Hindlimb muscle (tissue), 1 donor: ENCODE data around the gene TM4SF4. TPM values are rescaled to one million over a fixed set of nuclear protein-coding genes. Genes with fewer than 3 reads are reported as not detected.
"Not testable (repeated sequence)": the region's sequence is repeated elsewhere in the genome, so short reads cannot be mapped to it uniquely, and the experiment has no call there.

ENCODE experiments used
- DNase-seq: peaks from one replicate; pipeline ENCODE4 v3.0.0-alpha.2; 2013
- polyA plus RNA-seq: library from polyadenylated mRNA; unstranded; fragments of 120-200 nt; gene quantifications from one replicate; pipeline ENCODE4 v1.2.1, GENCODE V29; 2013; ENCODE audit not compliant: insufficient read length

Gene TM4SF4, protein sequence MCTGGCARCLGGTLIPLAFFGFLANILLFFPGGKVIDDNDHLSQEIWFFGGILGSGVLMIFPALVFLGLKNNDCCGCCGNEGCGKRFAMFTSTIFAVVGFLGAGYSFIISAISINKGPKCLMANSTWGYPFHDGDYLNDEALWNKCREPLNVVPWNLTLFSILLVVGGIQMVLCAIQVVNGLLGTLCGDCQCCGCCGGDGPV
- polyA plus RNA-seq: not detected

DNA sequence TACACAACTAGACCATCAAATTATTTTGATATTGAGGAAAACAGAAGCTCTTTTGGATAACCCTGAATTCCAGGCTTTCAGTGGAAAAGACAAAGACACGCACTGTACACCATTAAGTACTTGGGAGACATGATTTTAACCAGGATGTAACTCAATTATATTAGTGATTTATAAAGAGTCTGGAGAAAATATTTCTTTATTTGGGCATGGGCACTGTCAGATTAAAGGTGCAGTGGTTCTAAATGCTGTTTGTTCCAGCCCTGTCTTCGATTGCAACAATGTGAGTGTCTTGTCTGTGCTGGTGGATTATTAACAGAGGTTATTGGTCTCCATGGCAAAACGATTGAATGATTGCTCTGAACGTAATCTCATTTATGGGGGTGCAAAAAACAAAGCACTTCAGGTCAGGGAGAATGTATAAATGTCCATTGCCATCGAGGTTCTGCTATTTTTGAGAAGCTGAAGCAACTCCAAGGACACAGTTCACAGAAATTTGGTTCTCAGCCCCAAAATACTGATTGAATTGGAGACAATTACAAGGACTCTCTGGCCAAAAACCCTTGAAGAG lies at the start of gene TM4SF4:
Gene TM4SF4 (plus strand): TSS at position 448 of the 568 bp plus-strand sequence. CDS start 181 bp downstream, outside the sequence.
- no peak for DNase-seq

DNA sequence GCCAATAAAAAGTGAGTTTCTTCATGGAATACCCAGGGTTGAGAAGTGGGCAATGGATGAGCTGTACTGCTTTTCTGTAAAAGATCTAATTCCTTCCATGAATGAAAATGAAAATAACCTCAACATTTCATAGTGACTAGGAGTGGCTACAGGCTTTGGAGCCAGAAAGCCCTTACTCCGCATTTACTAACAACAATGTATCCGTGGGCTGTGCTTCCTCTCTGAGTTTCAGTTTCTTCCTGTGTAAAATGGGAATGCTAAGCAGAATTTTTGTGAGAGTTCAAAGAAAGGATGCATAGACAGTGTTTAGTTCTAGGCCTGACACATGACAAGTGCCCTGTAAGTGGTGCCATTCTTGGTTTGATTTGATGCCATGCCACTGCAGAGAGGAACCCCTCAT lies 49.6 kb upstream of the TM4SF4 start:
- peak; percentile 10 for DNase-seq

DNA sequence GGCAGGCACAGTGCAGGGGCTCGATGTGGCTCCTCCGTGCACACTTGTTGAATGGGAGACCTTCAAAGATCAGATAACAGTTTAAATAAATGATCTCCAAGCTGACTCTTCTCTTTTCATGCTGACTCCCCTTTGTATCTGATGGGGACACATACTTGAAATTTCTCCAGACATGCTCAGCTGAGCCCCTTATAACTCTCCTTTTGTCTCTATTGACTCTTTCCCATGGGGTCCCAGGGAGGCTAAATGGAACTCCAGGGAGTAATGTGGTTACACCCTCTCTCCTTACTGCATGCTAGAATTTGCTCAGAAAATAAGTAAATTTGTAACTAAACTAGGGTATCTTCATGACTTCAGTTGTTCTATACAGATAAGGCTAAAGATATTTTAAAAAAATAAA lies 48.2 kb upstream of the TM4SF4 start:
- DNase-seq: no peak

DNA sequence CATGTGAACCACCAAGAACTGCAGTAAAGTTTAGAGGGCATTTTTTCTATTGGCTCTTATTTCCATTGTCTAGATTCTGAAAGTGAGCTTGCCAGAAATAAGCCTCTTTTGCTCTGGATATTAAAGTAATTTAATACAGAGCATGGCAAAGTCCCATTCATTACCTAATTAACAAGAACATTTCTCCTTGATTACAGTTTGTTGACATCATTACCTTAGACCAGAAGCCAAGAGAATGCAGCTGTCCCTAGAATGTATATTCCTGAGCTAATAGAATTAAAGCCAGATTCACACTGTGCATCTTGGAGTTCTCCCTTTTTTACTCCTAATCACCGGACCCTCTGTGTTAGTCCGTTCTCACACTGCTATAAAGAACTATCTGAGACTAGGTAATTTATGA lies 46.4 kb upstream of the TM4SF4 start:
- DNase-seq: no peak

DNA sequence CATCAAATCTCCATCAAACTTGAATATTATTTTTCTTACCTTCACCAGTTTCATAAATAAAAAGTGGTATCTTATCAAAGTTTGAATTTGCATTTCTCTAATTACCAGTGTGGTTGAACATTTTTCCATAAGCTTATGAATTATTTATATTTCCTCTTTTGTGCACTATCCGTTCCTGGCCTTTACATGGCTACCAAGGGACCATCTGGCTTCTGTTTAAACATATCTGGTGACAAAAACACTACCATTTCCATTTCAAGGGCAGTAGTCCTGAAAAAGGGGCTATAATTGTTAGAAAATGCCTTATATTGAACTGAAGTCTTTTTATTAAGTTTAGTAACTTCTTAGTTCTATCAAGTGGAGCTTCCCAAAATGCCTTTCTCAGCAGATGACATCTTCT lies 44.3 kb upstream of the TM4SF4 start:
- DNase-seq: no peak

DNA sequence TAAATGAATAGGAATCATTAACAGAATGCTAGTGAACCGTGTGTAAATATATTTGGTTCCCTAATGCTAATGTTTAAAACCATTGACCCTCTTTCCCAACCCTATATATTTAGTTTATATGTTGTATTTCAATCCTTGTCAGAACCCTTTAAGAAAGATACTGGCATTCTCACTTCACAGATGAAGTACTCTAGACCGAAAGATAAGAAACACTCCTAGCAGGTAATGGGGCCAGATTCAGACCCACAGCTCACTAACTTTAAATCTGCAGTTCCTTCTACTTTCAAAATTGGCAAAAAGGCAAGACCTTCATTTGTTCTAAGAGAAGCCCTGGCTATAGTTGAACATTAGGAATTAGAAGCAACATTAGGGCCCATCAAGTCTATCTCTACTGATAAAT lies 42.3 kb upstream of the TM4SF4 start:
- DNase-seq: no peak

DNA sequence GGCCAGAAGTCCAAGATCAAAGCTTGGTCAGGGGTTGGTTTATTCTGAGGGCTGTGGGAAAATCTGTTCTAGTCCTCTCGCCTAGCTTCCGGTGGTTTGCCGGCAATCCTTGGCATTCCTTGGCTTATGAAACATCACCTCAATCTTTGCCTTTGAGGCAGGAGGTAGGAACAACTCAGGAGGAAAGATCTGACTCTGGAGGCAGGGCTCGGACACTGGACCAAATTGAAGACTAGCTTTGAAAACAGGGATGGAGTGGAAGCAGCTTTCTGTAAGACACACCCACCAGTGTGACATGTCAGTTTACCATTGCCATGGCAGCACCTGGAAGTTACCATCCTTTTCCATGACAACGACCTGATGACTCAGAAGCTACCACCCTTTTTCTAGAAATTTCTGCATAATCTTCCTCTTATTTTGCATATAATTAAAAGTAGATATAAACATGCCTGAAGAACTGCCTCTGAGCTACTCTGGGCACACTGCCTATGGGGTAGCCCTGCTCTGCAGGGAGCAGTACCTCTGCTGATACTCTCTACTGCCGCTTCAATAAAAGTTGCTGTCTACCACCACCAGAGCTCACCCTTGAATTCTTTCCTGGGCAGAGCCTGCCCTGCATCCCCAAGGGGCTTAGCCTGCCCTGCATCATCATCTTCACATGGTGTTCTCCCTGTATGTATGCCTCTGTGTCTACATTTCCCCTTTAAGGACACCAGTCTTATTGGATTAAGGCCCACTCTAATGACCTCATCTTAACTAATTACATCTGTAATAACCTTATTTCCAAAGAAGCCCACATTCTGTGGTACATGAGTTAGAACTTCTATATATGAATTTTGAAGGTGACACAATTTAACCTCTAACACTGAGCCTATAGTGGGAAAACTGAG lies 38.3 kb upstream of the TM4SF4 start:
- no peak for DNase-seq

DNA sequence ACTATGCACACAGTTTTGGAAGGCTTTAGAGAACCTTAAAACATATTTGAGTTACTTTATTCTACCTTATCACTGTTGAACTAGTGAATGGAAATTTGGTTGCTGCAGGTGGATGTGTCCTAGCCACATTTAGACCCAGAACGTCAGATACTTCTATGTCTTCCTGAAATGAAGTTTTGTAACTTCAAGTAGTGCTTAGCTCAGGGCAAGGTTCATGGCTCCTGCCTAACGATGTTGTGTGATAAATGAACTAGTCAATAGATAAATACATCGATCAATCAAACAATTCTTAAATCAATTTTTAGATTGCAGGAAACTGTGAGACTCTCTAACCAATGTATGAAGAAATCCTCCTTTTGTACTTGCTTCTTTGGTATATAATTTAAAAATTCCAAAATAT lies 37.2 kb upstream of the TM4SF4 start:
- DNase-seq: no peak

DNA sequence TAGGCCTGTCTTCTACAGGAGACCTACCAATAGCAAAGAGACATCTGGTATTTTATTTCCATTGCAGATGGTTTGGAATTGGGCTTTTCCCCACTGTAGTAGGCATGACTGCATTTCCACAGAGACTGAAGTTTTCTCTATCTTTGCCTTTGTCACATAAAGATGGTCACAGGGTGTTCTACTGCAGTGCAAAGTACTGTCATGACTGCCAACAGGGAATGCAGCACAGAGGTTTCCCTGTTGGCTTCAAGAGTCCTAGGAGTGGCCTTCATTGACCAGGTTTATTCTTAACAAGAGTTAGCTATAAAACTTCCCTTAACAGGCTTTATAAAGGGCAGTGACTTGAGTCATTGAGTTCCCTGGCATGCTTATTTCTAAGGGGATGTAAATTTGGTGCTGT lies 36.8 kb upstream of the TM4SF4 start:
- no peak for DNase-seq

DNA sequence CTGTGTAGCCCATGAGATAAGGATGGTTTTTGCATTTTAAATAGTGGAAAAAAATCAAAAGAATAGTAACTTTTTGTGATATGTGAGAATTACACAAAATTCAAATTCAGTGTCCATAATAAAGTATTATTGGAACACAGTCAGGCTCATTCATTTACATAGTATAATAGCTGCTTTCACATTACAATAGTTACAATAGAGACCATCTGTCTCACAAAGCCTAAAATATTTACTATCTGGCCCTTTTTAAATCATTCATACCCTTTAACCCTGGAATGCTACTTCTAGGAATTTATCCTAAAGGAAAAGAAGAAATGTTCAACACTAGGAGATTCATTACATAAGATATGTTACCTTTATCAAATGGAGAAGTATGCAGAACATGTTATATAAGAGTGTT lies 35.5 kb upstream of the TM4SF4 start:
- no peak for DNase-seq

DNA sequence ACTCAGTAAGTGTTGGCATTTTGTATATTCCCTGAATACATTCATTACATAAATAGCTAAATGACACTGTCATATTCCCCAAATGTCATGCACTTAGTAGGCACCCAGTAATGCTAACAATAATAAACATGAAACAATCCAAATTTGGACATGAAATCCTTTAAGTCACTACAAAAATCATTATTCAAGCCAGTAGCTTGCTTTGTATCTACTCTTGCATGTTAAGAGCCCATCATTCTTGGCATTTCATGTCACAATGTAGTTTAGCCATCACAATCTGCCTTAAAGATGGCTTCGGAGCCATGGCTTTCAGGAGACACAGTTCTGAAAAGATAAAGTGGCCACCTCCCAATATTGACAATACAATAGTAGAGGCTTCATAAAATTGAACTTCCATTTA lies 32.9 kb upstream of the TM4SF4 start:
- DNase-seq: no peak

DNA sequence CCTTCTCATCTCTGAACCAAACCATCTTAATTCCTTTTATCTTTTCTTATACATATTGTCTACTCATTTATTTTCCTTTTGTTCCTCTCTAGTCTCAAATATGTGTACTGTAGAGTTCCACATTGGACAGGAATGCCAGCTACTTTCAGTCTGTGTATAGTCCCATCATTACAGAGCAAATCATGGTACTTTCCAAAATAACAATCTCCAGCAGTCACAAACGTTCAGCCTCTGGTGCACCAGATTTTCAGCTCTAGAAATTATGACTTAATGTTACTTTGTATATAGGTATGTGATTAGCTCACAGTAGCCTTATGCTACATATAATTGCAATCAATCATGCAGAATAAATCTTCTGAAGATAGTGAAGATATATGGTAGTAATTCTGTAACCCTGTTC lies 32.5 kb upstream of the TM4SF4 start:
- DNase-seq: no peak

DNA sequence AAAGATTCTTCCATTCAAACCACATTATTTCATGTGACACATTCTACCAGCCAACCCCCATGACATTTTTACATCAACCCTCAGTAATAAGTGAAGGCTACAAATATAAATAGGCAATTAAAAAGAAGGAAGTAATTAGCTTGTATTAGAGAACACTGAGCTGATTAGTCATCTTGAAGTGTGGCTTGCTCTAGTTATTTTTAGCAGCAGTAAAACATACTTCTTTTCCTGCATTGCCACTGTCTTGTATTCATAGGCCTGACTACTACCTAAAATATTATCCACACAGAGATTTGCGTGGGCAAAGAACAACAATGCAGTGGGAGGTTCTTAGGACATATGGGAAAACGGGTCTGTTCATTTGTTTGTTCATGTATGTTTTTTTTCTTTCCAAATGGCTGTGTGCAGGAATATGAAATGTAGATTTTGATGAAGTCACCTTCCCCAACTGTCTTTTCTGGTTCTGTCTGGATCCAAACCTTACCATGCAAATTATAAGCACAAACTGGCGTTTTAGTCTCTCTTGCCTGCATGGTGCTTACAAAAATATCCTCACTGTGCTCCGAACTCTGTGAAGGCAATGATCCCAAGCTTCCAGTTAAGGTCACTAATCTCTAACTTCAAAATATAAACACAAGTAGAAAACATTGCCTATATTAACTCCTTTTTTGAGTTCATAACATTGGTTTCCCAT lies 31.5 kb upstream of the TM4SF4 start:
- DNase-seq: no peak

DNA sequence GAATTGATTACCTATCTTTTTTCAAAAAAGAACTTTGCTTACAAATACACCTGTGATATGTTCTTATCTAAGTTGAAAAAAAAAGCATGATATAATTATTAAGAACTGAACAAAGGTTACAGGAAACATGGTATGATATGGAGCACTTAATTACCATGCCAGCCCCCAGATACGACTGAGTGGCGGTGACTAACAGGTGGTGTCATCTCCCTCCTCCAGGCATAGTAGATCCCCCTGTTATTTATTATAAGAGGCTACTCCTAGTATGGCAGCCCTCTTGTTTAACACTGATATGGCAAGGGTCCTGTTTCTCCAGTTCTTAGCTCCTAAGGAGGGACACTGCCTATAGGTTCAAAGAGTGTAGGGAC lies 31.0 kb upstream of the TM4SF4 start:
- DNase-seq: no peak

DNA sequence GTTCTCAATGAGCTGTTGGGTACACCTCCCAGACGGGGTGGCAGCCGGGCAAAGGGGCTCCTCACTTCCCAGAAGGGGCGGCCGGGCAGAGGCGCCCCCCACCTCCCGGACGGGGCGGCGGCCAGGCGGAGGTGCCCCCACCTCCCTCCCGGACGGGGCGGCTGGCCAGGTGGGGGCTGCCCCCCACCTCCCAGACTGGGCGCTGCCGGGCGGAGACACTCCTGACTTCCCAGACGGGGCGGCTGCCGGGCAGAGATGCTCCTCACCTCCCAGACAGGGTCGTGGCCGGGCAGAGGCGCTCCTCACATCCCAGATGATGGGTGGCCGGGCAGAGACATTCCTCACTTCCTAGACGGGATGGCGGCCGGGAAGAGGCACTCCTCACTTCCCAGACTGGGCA lies 29.6 kb upstream of the TM4SF4 start:
- DNase-seq: not testable (repeated sequence)

DNA sequence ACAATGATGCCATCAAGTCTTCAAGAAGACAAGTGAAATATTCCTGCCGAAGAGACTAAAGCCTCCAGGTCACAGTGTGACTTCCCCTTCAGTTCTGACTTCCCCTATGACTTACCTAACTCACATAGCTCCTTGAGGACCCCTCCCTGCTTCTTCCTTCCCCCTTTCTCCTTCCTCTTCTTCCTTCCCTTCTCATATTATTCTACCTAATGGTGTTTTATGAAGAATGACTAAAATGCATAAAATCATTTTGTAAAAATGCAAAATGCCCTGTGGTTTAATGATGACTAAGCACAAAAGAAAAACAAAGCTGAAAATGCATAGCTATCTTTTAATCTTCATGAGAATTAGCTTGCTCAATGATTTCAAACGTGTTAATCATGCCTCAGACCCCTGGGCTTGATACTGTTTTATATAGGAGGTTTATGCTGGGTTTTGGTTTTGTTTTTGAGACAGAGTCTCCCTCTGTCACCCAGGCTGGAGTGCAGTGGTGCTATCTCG lies 26.1 kb upstream of the TM4SF4 start:
- DNase-seq: no peak

DNA sequence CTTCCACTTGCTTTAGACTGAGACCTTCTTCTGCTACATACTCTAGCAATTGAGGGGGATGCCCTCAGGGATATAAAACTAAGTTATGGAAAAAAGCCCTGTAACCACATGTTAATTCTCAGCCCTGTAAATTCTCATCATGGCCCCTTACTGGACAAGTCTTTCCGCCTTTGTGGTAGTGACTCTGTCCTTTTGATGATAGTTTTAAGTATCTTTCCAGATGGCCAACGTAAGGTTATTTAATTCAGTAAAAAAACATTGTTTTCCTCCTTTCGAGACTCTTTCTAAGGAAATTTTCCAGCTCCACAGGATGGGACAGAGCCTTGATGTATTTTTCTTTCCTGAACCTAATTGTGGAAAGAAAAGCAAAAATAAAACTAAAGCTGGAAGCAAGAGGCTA lies 25.3 kb upstream of the TM4SF4 start:
- DNase-seq: peak; percentile 63

DNA sequence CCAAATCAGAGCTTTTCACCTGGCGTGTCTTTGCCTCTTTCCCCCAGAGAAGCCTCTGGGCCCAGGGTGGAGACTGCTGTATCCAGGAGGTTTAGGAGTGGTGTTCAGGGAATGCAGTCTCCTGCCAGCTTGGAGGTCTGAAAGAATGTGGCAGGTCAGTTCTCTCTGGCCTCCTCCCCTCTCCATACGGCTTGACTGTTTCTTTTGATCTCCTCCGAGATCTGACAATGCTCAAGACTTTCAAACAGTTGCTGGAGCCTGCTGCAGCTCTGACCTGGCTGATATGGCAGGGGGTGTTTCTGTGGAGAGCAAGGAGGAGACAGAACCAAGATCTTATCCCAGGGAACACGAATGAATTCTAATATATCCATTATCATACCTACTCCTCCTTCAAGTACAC lies 24.7 kb upstream of the TM4SF4 start:
- no peak for DNase-seq

DNA sequence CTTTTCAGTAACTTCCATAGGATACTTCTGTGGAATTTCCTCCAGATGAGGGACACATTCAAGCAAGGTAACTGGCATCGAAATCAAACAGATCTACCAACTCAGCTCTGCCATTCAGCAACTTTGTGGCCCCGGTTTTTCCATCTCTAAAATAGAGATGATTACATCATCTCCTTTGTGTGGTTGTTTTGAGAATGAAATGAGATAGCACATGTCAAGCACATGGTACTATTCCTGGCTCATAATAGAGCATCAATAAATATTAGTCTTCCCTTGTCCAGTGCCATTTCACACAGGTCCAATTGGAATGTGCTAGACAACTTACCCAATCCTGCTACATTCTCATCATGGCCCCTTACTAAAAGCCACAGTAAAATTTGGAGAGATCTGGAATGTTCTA lies 24.2 kb upstream of the TM4SF4 start:
- DNase-seq: no peak

DNA sequence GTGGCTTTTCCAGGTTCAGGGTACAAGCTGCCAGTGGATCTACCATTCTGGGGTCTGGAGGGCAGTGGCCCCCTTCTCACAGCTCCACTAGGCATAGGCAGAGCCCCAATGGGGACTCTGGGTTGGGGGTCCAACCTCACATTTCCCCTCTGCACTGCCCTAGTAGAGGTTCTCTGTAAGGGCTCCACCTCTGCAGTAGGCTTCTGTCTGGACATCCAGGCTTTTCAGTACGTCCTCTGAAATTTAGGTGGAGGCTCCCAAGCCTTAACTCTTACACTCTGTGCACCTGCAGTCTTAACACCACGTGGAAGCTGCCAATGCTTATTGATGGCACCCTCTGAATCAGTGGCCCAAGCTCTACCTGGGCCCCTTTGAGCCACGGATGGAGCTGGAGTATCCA lies 22.5 kb upstream of the TM4SF4 start:
- DNase-seq: no peak

DNA sequence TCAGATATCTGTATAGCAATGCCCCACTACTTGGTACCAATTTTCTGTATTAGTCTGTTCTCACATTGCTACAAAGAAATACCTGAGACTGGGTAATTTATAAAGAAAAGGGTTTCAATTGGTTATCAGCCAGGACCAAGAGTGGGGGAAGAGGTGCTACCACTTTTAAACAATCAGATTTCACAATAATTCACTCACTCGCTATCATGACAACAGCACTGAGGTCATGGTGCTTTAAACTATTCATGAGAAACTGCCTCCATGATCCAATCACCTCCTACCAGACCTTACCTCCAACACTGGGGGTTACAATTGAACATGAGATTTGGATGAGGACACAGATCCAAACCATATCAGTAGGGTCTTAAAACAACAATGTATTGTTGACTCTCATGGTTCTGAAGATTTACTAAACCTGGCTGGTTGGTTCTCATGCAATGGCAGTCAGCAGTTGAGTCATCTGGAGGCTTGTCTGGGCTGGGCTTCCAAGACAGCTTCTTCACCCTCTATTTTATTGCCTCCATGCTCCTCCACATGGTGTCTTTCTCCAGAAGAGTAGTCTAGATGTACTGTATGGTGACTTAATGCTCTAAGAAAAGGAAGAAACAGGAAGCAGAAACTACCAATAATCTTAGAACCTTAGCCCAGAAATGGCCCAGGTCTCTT lies 21.2 kb upstream of the TM4SF4 start:
- DNase-seq: no peak

DNA sequence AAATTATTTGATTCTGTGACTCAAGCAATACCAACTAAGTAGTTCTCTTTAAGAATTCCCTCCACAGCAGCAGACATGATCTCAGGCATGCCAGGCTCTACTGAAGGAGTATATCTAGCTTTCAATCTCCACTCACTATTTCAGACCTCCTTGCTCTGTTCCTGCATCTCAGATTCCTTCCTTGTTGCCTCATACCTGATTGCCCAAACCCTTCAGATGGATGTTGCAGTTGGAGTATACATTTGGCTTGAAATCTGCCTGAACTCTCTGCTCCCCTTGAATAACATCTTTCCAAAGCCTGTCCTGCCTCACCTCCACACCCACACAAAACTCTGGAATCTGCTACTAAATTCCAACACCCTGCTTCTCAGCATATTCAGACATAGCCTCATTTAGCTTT lies 19.8 kb upstream of the TM4SF4 start:
- no peak for DNase-seq

DNA sequence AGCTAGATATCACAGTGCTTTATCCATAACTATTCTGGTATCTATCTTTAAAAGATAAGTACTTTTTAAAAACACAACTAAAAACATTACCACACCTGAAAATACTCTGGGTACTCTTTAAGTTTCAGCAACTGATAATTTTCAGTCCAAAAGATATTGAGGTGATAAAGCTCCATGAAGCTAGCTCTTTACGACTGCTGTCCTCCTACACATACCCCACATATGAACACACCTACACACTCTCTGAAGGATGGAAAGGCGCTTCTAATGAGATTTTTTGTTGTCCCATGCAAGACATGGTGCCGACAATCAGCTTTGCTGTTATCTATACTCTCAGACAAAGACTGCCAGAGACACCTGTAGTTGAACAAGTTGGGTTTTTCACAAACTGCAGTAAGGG lies 19.1 kb upstream of the TM4SF4 start:
- no peak for DNase-seq
